GM10266 (cell line): Measurements from ENCODE around the gene TMPRSS13.
"Not testable (repeated sequence)": the region's sequence is repeated elsewhere in the genome, so short reads cannot be mapped to it uniquely, and the experiment has no call there.

Experiments
- DNase-seq: peaks from one replicate; pipeline ENCODE4 v3.0.0; 2012; ENCODE audit errors: extremely low spot score
- CTCF ChIP-seq: IDR thresholded peaks from 2 replicates; pipeline ENCODE4 v1.5.1; 2012; ENCODE audit warnings: mild to moderate bottlenecking, low read depth; ENCODE audit not compliant: control insufficient read depth, insufficient read depth; ENCODE audit errors: missing control alignments

The TMPRSS13 gene

DNA sequence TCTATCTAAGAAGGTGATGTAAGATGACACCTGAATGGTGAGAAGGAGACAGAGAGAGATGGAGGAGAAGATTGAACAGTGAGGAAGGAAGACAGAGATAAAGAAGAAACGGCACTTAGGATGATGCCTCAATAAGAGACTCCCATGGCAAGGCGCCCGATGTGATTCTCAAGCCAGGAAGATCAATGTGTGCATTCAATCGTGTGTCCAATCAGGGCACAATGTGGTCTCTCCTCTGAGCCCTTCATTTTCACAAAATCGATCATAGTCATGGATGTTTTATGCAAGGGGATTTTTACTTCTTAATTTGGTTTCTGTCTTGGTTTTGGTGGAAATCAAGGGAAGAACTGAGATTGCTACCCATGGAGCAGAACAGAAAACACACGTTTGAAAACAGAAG, 19.9 kb upstream of the TMPRSS13 start:
- DNase-seq: no peak
- TF ChIP-seq CTCF: no peak

DNA sequence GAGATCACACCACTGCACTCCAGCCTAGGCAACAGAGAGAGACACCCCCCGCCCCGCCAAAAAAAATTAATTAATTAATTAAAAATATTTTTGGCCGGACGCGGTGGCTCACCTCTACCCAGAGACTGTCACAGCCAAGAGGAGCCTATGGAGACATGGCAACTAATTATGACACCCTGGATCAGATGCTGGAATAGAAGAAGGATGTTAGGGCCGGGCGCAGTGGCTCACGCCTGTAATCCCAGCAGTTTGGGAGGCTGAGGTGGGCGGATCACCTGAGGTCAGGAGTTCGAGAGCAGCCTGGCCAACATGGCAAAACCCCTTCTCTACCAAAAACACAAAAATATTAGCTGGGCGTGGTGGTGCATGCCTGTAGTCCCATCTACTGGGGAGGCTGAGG, 19.3 kb upstream of the TMPRSS13 start:
- not testable (repeated sequence) for DNase-seq

DNA sequence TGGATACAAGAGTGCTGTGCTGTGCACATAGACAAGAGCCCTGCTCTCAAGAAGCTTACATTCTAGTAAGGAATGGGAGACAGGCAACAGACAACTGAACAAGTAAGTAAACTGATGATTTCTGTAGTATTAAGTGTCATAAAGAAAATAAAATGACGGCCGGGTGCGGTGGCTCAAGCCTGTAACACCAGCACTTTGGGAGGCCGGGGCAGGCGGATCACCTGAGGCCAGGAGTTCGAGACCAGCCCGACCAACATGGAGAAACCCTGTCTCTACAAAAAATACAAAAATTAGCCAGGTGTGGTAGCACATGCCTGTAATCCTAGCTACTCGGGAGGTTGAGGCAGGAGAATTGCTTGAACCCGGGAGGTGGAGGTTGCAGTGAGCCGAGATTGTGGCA, 18.5 kb upstream of the TMPRSS13 start:
- DNase-seq: not testable (repeated sequence)

- DNase-seq: peak; percentile 74
- TF ChIP-seq CTCF: peak; percentile 94
Measured at GRCh38 chr11:117946842-117947526, 17.8 kb upstream of the TMPRSS13 start.

- no peak for TF ChIP-seq CTCF
- no peak for DNase-seq
Measured at GRCh38 chr11:117946156-117946841, 17.1 kb upstream of the TMPRSS13 start.

GRCh38 chr11:117945047-117945810, 16.0 kb upstream of the TMPRSS13 start:
- TF ChIP-seq CTCF: peak; percentile 20
- no peak for DNase-seq

DNA sequence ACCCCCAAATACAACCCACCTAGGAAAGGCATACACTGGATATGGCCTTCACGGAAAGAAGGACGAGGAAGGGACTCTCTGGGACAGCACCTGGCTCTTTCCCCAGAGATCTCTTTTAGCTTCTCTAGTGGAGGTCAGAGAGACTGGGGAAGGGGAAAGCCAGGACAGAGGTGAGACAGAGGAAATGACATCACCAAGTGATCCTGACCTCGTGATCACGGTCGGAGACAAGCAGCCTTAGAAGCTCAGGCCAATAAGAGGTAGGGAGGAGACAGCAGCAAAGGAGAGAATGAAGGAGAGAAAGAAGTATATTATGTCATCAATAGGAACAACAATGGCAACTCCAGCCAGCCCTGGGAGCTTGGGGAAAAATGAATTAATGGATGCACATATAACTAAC, 15.4 kb upstream of the TMPRSS13 start:
- no peak for DNase-seq
- no peak for TF ChIP-seq CTCF
